Coronary artery (tissue), 2 donors: ENCODE results near the gene SESN2.

Experiments
- DNase-seq: peaks from one replicate; pipeline ENCODE4 v3.0.0-alpha.2; 2017; ENCODE audit warnings: low spot score
- H3K27ac ChIP-seq, 2 donors: fragments of 200-600 bp; sonication (generic); one replicate each; pipeline ENCODE4 v1.5.1; 2016 to 2019
- H3K4me3 ChIP-seq: fragments of 200-600 bp; sonication (generic); 2 replicates; pipeline ENCODE4 v1.5.1; 2016; ENCODE audit warnings: mild to moderate bottlenecking, moderate library complexity
- TF ChIP-seq, protein P1 (sequence below): fragments of 200-600 bp; sonication (generic); IDR thresholded peaks from one replicate; pipeline ENCODE4 v1.5.1; 2019; ENCODE audit warnings: antibody characterized with exemption

The SESN2 gene

DNA sequence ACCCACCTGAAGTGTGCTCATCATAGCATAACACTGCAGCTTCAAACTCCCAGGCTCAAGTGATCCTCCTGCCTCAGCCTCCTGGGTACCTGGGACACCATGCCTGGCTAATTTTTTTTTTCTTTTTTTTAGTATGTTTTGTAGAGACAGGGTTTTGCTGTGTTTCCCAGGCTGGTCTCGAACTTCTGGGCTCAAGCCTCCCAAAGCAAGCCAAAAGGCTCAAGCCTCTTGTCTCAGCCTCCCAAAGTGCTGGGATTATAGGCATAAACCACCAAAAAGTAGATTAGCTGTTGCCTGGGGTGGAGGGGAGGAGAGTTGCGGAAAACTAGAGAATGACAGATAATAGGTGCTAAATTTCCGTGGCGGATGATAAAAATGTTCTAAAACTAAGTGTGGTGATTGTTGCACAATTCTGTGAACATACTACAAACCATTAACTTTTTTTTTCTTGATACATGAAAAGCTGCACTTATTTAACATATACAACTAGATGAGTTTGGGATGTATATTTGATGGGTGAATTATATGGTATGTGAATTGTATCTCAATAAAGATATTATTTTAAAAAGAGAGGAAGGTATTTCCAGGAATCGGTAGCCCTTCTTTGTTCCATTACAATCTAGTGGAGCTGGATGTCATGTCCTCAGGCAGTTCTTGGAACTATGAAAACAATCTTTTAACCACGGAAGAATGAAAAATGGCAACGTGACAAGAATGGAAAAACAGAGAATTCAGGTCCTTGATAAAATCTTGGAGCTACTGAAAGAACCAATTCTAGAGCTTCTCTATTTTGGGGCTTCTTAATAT lies 42.3 kb downstream of the SESN2 start:
- TF ChIP-seq, protein P1, sequence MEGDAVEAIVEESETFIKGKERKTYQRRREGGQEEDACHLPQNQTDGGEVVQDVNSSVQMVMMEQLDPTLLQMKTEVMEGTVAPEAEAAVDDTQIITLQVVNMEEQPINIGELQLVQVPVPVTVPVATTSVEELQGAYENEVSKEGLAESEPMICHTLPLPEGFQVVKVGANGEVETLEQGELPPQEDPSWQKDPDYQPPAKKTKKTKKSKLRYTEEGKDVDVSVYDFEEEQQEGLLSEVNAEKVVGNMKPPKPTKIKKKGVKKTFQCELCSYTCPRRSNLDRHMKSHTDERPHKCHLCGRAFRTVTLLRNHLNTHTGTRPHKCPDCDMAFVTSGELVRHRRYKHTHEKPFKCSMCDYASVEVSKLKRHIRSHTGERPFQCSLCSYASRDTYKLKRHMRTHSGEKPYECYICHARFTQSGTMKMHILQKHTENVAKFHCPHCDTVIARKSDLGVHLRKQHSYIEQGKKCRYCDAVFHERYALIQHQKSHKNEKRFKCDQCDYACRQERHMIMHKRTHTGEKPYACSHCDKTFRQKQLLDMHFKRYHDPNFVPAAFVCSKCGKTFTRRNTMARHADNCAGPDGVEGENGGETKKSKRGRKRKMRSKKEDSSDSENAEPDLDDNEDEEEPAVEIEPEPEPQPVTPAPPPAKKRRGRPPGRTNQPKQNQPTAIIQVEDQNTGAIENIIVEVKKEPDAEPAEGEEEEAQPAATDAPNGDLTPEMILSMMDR, result no peak
- H3K4me3 ChIP-seq, result no peak overlapping the region
- no peak for DNase-seq
- no peak overlapping the region for H3K27ac ChIP-seq

DNA sequence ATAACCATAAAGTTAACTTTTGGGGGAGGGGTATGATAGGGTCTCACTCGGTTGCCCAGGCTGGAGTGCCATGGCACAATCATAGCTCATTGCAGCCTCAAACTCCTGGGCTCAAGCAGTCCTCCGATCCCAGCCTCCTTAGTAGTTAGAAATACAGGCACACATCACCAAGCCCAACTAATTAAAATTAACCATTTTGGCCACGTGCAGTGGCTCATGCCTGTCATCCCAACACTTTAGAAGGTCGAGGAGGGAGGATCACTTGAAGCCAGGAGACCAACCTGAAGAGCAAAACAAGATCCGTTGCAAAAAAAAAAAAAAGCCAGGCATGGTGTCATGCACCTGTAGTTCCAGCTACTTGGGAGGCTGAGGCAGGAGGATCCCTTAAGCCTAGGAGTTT lies 42.9 kb downstream of the SESN2 start:
- TF ChIP-seq, protein P1, result no peak
- no peak overlapping the region for H3K4me3 ChIP-seq
- DNase-seq, result no peak
- no peak overlapping the region for H3K27ac ChIP-seq

DNA sequence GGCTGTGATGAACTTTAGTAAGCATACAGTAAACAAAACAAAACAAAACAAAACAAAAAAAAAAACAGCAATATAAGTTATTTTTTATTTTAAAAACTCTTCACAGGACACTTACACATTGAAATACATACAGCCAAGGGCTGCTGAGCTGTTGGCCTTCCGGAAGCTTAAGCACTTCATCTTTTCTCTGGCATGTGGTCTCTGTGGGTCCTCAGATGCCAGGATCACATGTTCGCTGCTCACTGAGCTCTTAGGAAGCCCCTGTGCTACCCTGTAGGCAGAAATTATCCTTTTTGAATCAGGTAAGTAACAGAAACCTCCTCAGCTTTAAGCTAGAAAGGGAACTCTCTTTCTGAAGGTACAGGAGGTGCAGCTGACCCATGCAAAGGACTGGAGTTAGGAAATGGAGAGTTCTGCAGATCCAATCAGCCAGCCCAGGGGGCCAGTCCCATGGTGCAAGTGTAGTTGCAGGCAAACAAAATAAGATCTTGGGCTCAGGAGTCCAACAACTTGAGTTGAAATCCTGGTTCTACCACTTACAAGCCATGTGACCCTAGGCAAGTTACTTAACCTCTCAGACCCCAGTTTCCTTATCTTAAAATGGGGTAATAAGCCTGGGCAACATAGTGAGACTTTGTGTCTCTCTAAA lies 47.1 kb downstream of the SESN2 start:
- TF ChIP-seq, protein P1, result no peak
- Histone ChIP-seq H3K27ac (no peak overlapping the region), H3K4me3 (no peak overlapping the region)
- DNase-seq, result no peak

DNA sequence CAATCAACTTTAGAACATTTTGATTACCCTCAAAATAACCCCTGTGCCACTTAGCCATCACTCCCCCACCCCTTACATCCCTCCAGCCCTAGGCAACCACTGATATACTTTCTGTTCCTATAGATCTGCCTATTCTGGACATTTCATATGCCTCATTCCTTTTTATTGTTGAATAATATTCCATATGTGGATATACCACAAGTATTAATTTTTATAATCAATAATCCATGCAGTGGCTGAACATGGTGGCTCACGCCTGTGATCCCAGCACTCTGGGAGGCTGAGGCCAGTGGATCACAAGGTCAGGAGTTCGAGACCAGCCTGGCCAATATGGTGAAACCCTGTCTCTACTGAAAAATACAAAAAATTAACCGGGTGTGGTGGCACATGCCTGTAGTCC lies 49.4 kb downstream of the SESN2 start:
- no peak for DNase-seq
- Histone ChIP-seq H3K4me3 (no peak overlapping the region), H3K27ac (no peak overlapping the region)
- TF ChIP-seq, protein P1, result no peak

DNA sequence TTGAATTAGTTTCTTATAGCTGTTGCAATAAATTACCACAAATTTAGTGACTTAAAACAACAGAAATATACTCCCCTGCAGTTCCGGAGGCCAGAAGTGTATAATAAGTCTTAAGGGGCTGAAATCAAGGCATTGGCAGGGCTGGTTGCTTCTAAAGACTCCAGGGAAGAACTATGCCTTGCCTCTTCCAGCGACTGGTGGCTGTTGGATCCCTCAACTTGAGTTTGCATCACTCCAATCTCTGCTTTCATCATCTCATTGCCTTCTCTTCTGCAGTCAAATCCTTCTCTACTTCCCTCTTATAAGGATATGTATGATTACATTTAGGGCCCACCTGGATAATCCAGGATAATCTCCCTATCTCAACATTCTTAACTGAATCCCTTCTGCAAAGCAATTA lies 50.4 kb downstream of the SESN2 start:
- TF ChIP-seq, protein P1, result no peak
- no peak for DNase-seq
- Histone ChIP-seq H3K4me3 (no peak overlapping the region), H3K27ac (no peak overlapping the region)

DNA sequence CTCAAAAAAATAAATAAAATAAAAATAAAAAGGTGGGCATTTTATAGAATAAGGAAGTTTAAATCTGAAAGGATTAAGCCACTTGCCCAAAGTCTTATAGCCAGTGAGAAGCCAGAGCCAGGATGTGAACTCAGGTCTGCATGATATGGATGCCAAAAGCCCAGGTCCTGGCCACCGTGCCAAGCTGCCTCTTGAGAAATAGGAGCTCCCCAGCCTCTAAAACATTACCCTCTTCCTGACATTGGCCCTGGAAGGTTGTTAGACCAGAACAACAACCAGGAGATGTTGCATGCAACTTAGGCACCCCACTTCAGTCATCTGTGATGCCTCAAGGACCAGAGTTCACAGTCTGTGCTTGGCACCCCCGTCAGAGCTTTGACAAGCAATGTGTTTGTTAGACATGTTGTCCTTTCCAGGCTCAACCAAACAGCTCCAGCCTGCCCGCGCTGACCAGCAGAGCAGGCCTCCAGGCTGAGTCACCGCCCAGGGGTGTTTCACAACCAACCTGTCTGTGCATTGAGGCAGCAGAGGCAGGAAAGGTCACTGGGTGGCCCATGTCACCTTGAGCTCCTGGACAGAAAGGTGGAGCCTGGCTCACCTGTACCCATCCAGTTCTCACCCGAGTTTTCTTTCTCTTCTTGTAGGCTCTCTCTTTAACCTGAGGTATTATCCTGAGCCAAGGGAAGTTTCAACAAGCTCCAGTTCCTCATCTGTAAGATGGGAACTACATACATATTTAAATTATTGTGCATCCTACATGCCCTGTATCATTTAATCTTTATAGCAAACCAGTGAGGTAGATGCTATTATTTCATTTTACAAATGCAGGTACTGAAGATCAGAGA lies 54.6 kb downstream of the SESN2 start:
- no peak overlapping the region for H3K27ac ChIP-seq

More for the DNA sequence above, 54.6 kb downstream of the SESN2 start:
- no peak overlapping the region for H3K4me3 ChIP-seq
- DNase-seq, result peak; percentile 76
- TF ChIP-seq, protein P1, result no peak
